ENCODE results near the gene HSFX4.
"Not testable (repeated sequence)": the region's sequence is repeated elsewhere in the genome, so short reads cannot be mapped to it uniquely, and the experiment has no call there.

HSFX4 gene

GRCh38 chrX:149938427-149938880 lies 9.1 kb downstream of the HSFX4 start, which contains the start of gene EOLA2:
EOLA2 (minus strand) TSS chrX:149938491; CDS start chrX:149933874, 4,617 bp downstream.
- DNase-seq = peak; percentile 98

- DNase-seq = peak; percentile 89
Observed at GRCh38 chrX:149938881-149939654, 9.7 kb downstream of the HSFX4 start.

- no peak for DNase-seq
Observed at GRCh38 chrX:149939655-149939904, 10.2 kb downstream of the HSFX4 start.

- DNase-seq = peak; percentile 95
Observed at GRCh38 chrX:149939905-149940673, 10.7 kb downstream of the HSFX4 start.

GRCh38 chrX:149940674-149941024 lies 11.3 kb downstream of the HSFX4 start:
- not testable (repeated sequence) for DNase-seq

- not testable (repeated sequence) for DNase-seq
Observed at GRCh38 chrX:149945087-149945670, 15.8 kb downstream of the HSFX4 start.

GRCh38 chrX:149945820-149946219 lies 16.4 kb downstream of the HSFX4 start:
- DNase-seq = not testable (repeated sequence)

- DNase-seq = not testable (repeated sequence)
Observed at GRCh38 chrX:149946932-149947331, 17.6 kb downstream of the HSFX4 start.

GRCh38 chrX:149948016-149948415 lies 18.6 kb downstream of the HSFX4 start:
- no peak for DNase-seq

GRCh38 chrX:149949743-149950436 lies 20.5 kb downstream of the HSFX4 start:
- no peak for DNase-seq

GRCh38 chrX:149950681-149951080 lies 21.3 kb downstream of the HSFX4 start:
- no peak for DNase-seq

GRCh38 chrX:149961572-149961971 lies 32.2 kb downstream of the HSFX4 start:
- DNase-seq = no peak

- DNase-seq = no peak
Observed at GRCh38 chrX:149962010-149962409, 32.6 kb downstream of the HSFX4 start.

GRCh38 chrX:149962859-149963757 lies 33.7 kb downstream of the HSFX4 start:
- DNase-seq = peak; percentile 51

GRCh38 chrX:149979126-149979644 lies 49.8 kb downstream of the HSFX4 start:
- DNase-seq = no peak
